NCI-H2227 treated with DMSO at 0.1 percent for 48 hours (cell line): ENCODE data around the gene MACROD2.

Source experiments
- DNase-seq: peaks from one replicate; lab custom pipeline; 2025; lab: John Stamatoyannopoulos, UW

Gene MACROD2

DNA sequence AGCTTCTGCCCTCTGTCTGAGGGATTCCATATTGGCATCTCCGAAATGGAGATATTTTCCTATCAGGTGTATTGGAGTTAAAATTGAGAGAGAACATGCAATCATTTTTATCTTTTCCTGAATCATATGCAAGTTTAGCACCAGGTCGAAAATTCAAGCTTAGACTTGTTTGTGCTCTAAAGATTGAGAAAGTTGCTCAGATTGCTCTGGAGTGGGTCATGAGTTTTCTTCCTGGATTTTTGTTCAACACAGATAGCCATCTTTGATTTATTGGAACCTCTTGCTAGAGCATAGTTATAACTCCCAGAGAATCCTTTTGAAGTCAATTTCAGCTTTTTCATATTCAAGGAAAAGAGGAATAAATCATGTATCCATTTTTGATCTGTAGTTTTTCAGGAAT lies 715.6 kb downstream of the MACROD2 start:
- no peak for DNase-seq

DNA sequence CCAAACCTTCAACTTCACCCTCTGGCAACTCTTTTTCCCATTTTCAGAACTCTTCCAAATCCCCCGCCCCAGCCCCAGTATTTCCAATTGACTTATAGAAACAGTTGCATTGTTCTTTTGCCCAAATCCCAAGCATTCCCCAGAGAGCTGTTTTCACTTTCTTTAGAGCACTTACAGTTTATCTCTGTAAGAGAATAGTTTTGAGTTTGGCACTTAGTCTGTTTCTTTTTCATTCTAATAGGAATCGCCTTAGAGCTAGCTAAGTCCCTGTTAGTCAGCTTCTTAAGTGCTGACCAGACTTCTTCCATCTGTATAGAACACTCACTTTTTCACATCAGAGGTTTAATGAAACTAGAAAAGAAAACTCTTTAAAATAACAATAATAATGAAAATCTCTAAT lies 716.3 kb downstream of the MACROD2 start:
- DNase-seq: no peak

DNA sequence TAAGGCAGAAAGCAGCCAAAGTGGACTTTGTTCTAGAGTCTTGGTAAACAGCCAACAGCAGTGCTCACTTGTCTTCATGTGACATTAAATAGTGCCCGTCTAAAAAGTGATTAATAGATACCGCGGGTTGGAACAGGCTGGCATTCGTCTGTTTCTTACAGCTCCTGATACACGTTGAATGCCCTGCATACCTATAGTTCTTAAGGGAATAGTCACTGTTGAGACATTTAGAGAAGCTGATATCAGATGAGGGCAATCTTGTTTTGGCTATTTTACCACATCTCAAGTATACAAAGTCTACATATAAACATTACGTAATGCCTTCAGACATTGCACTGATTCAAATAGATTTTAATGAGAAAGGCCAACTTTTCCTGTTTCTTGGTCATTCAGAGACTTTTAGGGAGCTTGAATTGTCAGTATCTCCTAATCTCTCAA lies 717.0 kb downstream of the MACROD2 start:
- no peak for DNase-seq

DNA sequence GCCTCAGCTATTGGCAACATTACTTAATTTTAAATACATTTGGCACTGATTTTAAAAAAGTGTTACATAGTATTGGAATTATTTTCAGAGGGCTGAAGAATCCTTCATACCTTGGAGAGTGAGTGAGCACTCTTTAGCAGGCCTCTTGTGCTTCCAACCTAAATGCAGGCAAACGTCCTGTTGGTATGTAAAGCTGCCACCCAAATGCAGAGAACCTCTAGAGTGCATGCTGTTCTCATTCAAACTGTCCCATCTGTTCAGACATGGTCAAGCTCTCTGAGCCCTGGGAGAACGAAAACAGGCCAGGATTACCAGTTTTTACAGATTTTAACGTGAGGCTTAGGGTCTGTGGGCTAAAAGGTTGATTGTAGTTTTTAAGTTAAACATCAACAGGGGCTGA lies 720.1 kb downstream of the MACROD2 start:
- DNase-seq: no peak

DNA sequence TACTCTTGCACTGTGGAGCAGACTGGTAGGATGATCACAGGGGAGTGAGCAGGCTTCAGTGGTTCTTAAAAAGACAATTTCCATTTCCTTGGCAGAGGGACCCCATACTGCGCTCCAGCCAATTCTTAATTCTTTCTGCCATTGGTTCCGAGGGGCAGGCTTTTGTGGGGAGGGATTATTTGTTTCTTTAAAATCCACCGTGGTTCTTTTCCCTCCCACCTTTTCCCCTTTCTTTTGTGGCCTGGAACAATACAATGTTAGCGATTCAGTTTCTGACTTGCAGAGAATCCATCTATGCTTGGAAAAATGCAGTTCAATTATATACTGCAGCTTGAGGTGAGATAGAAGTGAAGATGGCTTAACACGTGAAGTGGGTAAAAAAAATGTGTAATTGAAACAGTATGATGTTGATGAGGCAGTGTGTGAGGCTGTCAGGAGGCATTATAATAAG lies 721.1 kb downstream of the MACROD2 start:
- DNase-seq: peak; percentile 69

DNA sequence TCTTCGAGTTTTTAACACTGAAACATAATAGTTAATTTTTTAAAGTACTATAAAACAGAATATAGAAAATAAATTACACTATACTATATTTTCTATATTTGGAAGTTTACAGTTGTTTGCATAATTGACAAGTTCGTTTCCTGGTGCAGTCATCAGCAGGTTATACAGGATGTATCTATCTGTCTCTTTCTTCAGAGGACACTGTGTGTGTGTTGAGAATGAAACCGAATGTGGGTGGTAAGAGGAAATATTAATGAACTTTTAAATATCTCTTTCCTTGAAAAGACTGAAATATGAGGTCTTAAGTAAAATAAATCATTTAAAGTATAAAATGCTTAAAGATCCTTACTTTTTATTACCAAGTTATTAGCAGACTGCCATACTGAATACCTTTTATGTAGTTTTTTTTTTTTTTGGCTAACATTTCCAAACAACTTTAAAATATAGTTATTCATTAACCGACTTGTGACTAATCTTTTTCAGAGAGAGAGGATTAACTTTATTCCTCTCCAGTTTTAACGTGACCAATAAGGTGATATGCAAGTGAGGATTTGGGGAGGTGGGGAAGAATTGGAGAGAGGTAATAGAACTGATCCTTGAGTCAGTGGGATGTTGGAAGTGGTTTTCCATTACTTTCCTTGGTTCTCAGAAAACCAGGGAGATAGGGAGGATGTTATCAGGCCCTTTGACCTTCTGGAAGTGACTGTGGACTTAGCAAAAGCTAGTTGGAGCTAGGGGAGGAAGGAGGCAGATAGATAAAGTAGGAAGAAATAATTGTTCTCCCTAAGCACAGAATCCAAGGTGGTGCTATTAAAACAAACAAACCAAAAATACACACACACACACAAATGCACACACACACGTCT lies 722.1 kb downstream of the MACROD2 start:
- DNase-seq: no peak

DNA sequence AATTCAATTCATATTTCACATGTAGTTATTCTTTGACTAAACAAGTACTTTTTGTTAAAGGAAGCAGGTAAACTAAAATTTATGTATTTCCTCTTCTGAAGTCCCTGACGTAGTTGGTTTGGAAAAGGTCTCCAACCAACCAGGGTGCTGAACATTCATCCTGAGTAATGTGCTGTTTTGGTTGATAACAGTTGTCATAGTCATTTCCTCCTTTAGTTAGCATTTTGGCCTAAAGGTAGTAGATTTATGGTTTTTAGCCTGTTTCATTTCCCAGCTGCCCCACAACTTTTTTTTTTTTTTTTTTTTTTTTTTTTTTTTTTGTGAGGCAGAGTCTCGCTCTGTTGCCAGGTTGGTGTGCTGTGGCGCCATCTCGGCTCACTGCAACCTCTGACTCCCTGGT lies 724.9 kb downstream of the MACROD2 start:
- no peak for DNase-seq

DNA sequence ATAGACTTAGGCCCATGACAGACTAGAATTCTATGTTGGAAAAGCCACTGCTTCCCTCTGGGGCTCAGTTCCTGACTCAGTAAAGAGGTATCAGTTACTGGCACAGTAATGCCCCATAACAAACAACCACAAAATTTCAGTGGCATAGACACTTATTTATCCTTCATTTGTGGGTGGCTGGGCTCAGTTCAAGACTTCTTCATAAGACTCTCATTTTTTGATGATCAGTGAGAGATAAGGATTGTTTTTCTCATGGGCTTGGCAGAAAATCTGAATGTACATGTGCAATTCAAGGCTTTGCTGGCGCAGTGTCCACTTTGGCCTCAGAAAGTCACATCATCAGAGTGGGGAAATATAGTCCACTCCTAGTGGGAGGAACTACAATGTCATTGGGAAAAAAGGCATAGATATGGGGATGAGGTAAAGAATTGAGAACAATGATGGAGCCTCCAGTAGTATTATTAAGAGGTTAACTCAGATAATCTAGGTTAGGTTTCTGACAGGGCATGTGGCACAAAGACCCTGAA lies 726.7 kb downstream of the MACROD2 start:
- no peak for DNase-seq

DNA sequence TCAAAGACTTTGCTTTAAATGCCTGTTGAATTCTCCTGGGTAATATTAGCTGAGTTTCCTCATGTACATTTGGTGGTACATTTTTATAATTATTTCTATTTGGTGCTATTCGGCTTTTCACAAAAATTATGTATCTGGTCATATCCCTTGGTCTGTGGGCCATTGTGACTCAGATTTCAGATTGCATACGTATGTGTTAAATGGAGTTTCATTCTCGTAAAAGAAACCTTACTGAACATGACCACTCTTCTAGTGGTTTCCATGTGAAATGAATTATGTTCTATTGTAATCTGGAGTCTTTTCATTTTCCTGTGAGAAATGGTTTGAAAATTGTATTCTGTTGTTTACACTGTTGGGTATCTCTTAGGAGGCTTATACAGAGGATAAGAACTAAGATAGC lies 728.3 kb downstream of the MACROD2 start:
- no peak for DNase-seq

DNA sequence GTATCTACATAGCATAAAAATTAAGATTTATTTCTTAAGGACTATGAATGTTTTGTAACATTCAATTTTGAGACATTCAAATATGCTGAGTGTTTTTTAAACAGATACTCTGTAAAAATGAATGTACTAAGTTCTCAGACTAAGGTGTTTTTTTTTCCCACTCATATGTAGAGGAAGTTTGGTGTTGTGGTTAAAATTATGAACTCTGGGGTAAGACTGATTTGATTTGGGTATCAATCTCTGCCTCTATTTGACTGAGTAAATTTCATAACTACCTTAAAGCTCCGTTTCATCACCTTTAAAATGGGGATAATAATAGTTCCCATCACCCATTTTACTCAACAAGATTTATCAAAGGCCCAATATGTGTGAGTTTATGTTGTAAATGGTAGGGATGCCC lies 728.7 kb downstream of the MACROD2 start:
- DNase-seq: no peak

DNA sequence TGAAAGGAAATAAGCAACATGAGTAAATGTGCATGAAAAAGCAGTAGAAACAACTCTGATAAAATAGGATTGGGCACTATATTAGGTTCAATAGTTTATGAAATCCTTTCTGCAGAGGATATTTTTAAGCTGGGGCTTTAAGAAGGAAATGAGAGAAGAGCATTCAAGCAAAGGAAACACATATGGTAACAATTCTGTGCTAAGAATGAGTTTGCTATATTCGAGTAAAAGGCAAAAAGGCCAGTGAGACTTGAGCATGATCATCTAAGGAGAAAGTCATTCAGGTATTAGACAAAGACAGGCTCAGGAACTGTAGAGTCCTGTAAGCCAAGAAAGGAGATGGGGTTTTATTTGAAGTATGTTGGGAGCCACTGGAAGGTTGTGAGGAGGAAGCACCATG lies 729.2 kb downstream of the MACROD2 start:
- DNase-seq: no peak

DNA sequence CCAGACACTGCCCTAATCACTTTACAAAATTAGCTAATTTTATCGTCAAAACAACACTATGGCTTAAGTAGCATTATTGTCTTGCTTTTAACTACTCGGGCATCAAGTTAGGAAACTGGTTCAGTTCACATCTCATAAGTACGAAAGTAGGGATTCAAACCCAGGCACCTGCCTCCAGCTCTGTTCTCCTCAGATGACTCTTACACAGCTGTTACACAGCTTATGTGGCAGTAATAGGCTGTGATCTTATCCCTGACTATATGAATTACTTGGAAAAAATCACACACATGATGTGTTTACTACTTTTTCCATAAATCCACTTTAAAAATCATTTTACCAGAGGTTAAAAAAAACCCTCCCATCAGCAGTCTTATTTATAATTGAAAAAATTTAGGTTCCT lies 731.3 kb downstream of the MACROD2 start:
- DNase-seq: no peak

DNA sequence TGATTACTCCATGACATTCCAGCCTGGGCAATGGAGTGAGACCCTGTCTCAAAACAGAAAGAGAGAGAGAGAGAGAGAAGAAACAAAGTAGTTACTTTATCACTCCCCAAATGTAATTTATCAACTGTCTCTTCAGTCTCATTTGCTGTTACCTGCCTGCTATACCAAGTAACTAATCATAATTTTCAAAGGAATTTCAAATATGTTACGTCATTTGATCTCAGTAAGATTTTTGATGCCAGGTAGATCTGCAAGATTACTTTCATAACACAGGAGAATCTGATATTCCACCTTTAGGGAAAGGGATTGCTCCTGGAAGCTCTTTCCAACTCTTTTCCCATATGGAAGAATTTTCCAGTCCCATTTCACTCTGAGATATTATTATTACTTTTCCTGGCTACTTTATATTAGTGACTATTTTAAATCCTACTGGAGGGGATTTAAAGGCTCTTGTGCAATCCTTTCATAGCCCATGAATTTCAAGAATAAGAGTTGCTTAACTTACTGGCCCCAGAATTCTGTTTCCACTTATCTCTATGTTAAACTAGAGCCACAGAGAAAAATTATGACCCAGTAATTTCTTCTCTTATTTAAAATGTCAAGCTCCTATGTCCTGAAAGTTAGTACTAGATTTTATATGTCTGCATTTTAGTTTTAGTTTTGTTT lies 732.3 kb downstream of the MACROD2 start:
- no peak for DNase-seq

DNA sequence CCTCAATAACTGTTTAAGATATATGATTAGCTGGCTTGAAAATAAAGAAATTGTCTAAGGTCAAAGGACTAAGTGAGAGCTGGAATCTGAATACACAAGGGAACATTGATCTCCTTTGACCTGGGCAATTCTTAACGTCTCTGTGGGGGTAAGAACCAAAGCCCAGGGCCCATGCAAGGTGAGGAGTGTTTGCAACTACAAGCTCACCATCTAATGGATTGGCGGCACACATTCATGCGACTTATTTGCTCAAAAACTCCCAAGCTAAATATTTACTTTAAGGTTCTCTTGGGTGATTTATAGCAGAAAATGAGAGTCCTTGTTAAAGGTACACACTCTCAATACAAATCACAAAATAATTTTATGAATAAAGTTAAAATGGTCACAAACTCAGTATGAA lies 734.1 kb downstream of the MACROD2 start:
- no peak for DNase-seq

DNA sequence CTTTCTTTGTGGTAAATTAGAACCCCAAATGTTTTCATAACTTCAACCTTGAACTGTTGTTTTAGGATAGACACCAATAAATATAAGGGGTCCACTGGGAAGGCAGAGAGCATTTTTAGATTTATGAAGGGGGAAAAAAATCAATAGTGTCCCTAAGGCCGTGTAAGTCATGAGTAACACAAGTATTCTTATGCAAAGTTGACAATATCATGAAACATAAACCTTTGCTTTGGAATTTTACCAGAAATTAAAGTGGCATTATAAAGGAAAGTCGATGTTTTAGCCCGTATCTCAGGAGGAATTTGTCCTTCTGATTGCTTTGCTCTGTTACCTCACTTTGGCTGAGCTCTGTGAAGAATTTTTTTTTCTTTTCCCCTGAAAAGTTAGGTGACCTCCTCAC lies 737.0 kb downstream of the MACROD2 start:
- DNase-seq: no peak

DNA sequence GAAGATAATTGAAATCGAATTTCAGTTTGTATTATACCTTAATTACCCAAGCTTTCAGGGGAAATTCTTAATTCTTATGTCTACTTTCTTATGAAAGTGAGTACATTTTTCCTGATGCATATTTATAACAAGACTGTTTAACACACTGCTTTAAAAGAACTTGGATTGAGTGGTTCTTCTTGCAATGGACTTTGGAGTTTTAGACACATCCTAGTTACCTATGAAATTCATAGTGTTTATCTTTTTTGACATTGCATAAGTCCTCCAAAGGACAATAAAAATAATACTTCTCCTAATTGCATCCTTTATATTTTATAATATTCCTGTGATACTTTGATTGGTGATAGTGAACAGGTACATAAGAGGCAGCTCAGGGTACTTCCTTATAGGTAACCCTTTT lies 737.7 kb downstream of the MACROD2 start:
- no peak for DNase-seq

DNA sequence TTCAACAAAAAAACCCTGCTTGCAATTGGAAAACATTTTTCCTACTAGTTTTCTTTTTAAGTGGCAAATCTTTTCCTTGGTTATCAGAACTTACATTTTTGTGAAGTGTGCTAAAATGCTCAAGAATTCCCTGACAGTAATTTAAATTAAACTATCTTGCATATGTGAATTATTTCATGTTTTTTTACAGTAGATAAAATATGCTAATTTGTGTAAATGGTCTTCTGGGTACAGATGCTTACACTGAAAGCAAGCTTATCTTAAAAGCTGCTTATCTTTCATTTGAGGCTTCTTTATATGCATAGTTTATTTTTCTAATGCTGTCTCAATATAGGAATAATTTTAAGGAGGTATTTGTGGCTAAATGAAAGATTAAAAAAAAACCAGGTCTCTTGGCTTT lies 745.1 kb downstream of the MACROD2 start:
- no peak for DNase-seq

DNA sequence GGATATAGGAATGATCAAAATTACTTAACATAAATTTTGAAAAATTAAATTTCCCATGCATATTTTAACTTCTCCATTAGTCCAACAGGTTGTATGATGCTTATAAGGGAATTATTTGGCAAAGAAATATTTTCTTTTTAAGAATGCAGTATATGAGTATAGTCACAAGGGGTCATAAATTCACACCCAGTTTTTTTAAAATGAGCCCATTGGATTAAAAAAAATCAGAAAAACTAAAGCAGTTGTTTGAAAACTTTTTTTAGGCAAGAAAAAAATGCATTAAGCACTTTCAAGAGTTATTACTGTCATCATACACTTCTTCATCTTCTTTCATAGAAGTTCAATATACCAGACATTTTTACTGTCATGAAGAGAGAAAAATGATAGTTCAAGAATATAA lies 746.3 kb downstream of the MACROD2 start:
- no peak for DNase-seq

DNA sequence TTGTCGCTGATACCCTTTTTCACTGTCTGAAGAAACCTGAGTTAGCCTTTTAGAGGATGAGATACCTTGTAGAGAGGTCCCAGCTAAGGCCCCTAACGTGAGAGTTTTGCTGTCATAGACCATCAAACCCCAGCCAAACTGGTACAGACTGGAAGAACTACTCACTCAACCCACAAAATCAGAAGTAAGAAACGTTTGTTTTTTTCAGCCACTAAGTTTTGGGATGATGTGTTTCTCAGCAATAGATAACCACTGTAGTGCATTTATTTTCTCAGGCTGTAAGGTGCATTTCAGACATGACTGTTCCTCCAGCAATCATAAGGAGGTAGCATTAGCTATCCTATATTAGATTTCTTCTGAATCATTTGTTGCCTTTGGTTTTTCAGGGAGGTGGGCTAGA lies 749.4 kb downstream of the MACROD2 start:
- no peak for DNase-seq

DNA sequence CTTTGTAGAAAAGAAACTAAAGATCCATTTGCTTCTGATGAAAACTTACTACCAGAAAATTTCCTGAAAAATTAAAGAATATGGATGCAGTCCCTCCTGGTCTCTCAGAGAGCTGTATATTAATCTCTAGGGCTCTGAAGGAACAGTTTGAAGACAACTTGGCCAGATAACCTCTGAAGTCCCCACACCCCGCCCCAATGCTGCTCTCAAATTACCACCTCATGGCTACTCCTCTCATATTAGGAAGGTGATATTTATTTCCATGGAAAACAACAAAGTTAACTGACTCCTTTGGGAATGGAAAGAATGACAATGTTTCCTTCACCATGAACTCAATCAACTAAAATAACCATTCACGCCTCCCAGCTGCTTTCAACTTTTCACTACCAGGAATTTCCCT lies 750.5 kb downstream of the MACROD2 start:
- DNase-seq: no peak

DNA sequence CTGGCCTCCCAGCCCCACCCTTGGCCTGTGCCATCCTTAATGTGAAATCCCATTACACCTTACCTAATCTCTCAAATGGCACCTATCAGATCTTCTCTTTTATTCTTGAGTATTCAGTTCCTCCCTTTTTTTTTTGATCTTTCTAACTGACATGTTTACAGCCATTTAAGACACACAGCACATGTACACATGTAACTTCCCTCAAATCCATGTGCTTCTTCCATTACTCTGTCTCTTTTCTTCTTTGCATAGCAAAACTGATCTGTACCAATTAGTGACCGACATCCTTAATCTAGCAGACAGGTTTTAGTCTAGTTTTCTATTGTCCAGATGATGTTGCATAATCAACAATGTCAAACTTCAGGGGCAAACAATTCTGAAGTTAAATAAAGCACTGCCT lies 755.9 kb downstream of the MACROD2 start:
- DNase-seq: no peak

DNA sequence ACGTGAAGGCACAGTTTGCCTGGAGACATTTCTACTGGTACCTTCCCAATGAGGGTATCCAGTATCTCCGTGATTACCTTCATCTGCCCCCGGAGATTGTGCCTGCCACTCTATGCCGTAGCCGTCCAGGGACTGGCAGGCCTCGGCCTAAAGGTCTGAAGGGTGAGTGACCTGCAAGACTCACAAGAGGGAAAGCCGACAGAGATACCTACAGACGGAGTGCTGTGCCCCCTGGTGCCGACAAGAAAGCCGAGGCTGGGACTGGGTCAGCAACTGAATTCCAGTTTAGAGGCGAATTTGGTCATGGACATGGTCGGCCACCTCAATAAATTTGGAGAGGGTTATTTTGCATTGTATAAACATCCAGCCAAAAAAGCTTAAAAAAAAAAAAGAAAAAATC lies 762.4 kb downstream of the MACROD2 start:
- no peak for DNase-seq

DNA sequence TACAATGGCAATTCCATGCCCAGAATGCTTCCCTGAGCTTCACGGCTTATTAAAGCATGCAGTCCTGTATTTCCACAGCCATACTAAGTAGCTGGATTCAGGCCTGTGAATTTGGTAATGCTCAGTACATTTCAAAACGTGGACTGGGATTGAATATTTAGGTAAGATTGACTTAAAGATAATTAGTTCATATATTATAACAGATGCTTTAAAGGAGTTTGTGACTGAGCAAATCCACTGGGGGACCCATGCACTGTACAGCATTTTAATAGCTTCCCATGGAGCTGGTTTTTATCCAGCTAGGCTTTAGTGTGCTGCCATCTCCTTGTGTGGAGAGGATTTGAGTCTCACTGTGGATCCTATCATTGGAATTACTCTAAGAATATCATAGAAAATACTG lies 763.0 kb downstream of the MACROD2 start:
- no peak for DNase-seq
